Activated T-cell treated with anti-CD3 and anti-CD28 coated beads, Interleukin-2, amount 50 U/mL, for 4 hours (primary cell): Measurements from ENCODE around the gene HOXC12. TPM values are rescaled to one million over a fixed set of nuclear protein-coding genes. Genes with fewer than 3 reads are reported as not detected.

Source experiments
- ATAC-seq, 2 donors: fragments of 200-7000 bp; cut with Tn5 transposase; one replicate each; pipeline ENCODE4 v1.10.0; 2021
- DNase-seq: peaks from one replicate; pipeline ENCODE4 v3.0.0-alpha.2; 2020
- H3K27me3 Mint-ChIP-seq: one replicate; pipeline ENCODE4 v1.8.0; 2021; ENCODE audit warnings: low read depth, mixed read lengths
- H3K36me3 Mint-ChIP-seq: one replicate; pipeline ENCODE4 v1.8.0; 2022; ENCODE audit warnings: mixed read lengths; ENCODE audit not compliant: insufficient read depth
- H3K4me1 Mint-ChIP-seq: one replicate; pipeline ENCODE4 v1.8.0; 2021; ENCODE audit warnings: low read depth, mixed read lengths
- H3K4me3 Mint-ChIP-seq: one replicate; pipeline ENCODE4 v1.8.0; 2021; ENCODE audit warnings: mild to moderate bottlenecking, moderate library complexity, mixed read lengths
- H3K9me3 Mint-ChIP-seq: one replicate; pipeline ENCODE4 v1.8.0; 2021; ENCODE audit warnings: mixed read lengths
- total RNA-seq, 3 donors: library from RNA; stranded (reverse); gene quantifications; one replicate each; pipeline ENCODE4 v1.2.1, GENCODE V29; 2021

Gene HOXC12
- total RNA-seq, 3 donors from 2014 or later, result not detected

DNA sequence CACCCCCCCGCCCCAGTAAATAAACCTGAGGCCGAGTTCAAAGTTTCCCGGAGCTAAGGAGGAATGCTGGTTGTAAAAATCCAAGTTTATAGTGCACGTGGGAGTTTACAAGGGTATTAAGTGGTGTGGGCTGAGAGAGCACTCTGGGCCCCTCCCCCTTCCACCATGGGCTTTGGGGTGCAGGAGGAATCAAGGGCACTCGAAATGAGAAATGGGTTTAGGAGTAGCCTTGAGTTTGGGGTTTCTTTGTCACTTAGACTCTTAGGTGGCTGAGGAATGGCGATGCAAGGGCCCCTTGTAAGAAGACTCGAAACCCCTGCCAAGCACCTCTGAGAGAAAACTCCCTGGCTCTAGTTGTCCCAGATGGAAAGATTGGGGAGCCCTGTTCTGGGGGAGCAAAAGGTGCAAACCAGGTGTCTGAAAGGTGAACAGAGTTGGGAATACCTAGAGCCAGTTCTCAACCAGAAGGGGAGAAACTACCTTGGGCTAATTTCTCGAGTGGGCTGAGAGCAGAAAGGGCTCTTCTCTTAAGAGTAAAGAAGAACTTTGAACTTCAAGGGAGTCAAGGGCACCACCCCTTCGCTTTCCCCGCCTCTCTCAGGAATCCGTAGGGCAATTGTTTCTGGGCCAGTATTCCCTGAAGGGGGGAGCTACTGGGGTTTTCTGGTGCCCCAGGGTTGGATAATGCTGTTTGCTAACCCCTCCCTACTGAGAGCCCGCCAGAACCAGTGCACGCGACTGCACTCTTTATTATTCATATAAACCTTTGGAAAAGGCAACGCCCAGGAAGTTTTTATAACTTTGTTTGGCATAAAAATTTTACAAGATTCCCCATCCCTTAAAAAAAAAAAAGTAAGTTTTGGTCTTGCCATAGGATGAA lies 24.0 kb downstream of the HOXC12 start:
- Mint-ChIP-seq H3K36me3 (no peaks in the 10 kb centered on the region), H3K9me3 (no peaks in the 10 kb centered on the region), H3K4me1 (peaks cover 13% of the 10 kb centered on the region), H3K27me3 (peaks cover 91% of the 10 kb centered on the region), H3K4me3 (no peak overlapping the region)
- ATAC-seq, result no peak
- DNase-seq, result no peak

DNA sequence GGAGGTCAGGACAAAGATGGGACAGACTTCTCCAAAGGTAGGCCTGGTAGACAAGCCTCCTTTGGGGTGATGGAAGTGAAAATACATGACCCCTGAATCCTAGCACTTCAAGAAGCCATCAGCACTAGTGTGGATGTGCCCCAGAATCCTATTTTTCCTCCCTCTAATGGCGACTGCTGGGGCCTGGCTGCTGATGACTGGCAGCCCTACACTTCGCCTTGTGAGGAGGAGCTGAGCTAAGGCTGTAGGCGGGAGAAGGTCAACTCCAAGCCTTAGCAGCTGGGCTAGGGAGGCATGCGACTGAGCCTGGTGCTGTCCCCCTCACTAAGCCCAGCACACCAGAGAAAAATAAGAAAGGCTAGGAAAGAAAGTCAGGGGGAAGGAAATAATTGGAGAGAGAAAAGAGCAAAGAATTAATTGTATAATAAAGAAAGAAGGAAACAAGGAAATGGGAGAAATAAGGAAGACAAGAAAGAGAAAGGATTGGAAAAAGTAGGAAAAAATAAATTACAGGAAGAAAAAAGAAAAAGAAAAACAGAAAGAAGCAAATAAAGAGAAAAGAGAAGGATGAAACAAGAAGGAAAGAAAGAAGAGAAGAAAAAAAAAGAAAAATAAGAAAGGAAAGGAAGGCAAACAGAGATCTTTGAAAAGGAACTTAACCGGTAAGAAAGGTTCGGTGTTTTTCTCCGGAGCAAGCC lies 25.6 kb downstream of the HOXC12 start:
- no peak for ATAC-seq
- no peak overlapping the region for H3K4me3 Mint-ChIP-seq

DNA sequence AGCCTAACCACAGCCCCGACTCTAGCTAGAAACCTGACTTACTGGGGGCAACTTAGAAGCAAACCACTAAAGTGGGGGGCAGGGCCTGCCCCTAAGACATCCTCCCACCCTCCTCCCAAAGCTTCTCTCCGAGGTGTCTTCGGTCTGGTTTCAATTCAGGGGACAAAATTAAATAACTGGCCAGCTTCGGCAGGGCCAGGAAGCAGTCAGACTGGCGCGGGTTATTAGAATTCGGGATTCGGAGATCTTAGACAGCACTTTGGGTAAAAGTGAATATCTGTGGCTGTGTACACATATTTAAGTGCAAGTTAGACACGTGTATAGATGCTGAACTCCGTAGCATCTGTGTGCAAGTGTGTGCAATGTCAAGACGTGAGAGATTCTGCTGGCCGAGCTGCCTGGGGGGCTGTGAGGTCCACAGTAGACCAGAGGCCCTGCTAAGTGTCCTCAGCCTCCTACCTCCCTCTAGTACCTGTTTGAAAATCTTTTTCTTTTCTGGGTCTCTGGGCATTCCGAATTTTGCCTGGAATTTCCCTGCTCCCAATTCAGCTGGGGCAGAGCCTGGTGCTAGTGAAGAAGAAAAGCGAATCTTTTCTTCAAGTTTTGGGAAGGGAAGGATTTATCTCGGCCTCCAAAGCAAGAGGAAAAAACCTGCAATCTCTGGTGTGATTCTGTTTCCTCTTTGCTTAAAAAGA lies 26.2 kb downstream of the HOXC12 start:
- H3K4me3 Mint-ChIP-seq, result no peak overlapping the region
- ATAC-seq (no peak), DNase-seq (no peak)
- peaks cover 90% of the 10 kb centered on the region for H3K27me3 Mint-ChIP-seq
- H3K9me3 Mint-ChIP-seq, result no peaks in the 10 kb centered on the region
- H3K4me1 Mint-ChIP-seq, result peaks cover 8% of the 10 kb centered on the region
- H3K36me3 Mint-ChIP-seq, result no peaks in the 10 kb centered on the region

More for the DNA sequence above, 25.6 kb downstream of the HOXC12 start:
- Mint-ChIP-seq H3K9me3 (no peaks in the 10 kb centered on the region), H3K36me3 (no peaks in the 10 kb centered on the region), H3K27me3 (peaks cover 91% of the 10 kb centered on the region), H3K4me1 (peaks cover 9% of the 10 kb centered on the region)
- DNase-seq, result no peak

DNA sequence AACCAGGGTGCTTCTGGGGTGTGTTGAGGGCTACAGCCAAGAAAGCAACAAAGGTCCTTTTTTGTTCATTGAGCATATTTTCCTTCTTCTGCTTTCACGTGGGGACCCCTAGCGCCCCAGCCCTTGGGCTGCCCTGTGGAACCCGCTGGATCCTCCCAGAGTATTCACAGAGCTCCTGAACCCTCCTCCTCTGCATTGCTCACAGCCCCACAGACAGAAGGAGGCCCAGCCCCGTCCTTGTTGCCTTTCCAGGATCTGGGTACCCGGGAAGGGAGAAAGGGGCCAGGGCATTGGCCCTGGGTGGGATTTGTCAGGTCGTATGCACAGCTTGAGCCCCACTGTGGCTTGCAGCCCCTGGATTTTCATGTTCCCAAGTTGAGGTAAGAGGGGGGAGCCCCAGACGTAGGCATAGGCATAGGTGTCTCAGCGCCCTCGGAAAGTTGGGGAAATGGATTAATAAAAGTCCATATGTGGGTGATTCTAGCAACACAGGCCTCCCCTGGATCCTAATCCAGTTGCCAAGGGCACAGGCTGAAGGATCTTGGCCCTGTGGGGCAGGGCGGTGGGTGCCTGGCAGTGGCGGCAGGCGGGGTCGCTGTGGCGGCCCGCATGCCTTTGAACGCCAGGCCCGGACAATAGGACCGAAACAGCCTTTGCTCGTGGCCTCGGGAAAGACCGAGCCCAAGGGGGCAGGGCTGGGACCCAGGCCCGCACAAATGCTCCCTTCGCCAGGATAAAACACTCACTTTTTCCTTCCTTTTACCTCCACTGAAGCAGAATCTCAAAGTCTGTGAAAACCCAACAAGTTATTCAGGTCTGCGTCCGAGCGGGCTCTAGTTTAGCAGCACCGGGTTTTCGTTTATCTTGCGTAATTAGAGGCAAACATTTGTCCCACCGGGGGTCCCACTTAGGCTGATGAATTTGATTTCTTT lies 27.2 kb downstream of the HOXC12 start:
- H3K4me3 Mint-ChIP-seq, result no peak overlapping the region
- H3K9me3 Mint-ChIP-seq, result no peaks in the 10 kb centered on the region
- no peaks in the 10 kb centered on the region for H3K36me3 Mint-ChIP-seq
- no peak for DNase-seq
- ATAC-seq, result no peak
- H3K27me3 Mint-ChIP-seq, result peaks cover 91% of the 10 kb centered on the region
- H3K4me1 Mint-ChIP-seq, result peaks cover 13% of the 10 kb centered on the region

DNA sequence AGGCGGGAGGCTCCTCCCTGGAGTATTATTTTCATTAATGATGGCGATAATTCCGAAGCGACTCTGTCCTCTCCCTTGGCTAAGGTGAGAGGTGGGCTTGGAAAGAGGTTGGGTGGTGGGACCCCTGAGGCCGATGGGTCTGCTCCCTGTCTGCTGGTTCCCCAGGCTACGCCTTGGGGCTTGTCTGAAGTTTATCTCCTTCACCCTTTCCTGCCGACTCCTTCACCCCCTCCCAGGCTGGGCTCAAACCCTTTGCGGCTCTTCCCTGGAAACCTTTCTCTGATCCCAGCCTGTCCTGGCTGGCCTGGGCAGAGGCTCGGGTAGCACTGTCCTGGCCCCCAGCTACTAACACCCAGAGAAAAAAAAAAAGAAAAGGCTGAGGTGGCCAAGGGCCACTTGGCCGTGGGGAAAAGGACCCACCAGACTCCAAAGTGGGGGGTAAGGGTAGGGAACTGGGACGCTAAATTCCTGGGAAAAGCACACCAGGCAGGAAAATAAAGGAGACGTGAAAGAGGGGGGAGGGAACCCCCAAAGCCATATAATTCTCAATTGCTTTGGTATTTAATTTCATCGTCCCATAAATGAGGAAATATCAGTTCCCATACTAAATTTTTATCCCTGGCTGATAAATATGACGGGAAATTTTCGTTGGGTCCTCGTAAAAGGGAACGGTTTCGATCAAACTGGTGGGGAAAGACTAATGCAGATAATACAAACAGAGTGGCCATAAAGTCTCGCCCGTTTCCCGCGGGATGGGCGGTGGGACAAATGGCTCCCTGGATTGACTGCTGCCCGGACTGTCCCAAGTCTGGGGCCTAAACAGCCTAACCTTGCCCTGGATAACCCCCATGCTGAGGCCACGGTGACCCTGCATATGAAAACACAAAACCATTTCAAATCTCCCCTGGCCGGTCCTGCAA lies 28.2 kb downstream of the HOXC12 start:
- Mint-ChIP-seq H3K4me1 (peaks cover 13% of the 10 kb centered on the region), H3K27me3 (peaks cover 92% of the 10 kb centered on the region), H3K9me3 (no peaks in the 10 kb centered on the region), H3K36me3 (no peaks in the 10 kb centered on the region), H3K4me3 (no peak overlapping the region)
- no peak for DNase-seq
- no peak for ATAC-seq

DNA sequence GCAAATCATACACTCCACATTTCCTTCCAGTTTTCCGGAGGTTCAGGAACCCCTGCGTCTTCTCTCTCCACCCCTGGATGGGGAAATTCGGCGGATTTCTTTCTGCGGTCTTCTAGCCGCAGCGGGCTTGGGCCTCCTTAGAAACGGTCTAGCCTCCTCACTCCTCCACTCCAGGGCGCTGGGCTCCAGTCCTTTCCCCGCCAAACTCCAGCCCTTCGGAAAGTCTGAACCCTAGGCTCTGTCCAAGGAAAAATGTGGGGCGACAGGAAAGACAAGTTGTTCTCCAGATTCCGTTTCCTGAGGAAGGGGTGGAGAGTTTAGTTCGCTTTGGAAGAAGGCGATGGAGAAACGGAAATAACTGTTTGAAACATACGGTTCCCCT lies 28.9 kb downstream of the HOXC12 start:
- Mint-ChIP-seq H3K36me3 (no peaks in the 10 kb centered on the region), H3K9me3 (no peaks in the 10 kb centered on the region), H3K4me1 (peaks cover 12% of the 10 kb centered on the region), H3K4me3 (no peak overlapping the region), H3K27me3 (peaks cover 93% of the 10 kb centered on the region)
- ATAC-seq, result no peak
- DNase-seq, result no peak

DNA sequence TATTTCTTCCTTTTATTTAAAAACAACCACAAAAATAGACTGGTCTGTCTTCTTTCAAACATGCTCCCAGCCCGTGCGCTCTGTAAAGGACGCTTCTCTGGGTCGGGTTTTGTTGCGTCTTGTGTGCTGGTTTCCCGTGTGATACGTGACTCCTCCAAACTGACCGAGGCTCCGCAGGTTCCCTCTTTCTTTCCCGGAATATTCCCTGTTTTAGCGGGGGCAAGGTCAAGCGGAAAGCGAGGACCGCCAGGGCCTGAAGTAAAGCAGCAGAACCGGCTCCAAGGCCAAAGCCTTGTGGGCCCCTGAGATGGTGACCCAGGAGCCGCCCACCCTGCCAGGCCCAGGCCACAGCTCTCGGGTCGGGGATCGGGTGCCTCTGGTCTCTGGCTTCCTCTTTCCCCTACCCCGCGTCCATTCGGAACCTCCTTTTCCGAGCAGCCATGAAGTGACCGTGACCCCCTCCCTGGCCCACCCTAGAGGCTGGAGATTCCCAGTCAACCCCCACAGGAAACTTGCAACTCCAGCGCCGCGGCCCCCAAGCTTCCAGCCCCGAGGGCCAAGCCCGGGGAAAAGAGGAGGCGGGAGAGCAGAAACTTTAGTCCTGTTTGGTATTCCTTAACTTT lies 29.4 kb downstream of the HOXC12 start:
- H3K9me3 Mint-ChIP-seq, result no peaks in the 10 kb centered on the region
- peaks cover 93% of the 10 kb centered on the region for H3K27me3 Mint-ChIP-seq
- DNase-seq, result no peak
- H3K36me3 Mint-ChIP-seq, result no peaks in the 10 kb centered on the region
- H3K4me1 Mint-ChIP-seq, result peaks cover 17% of the 10 kb centered on the region
- ATAC-seq, result no peak
- no peak overlapping the region for H3K4me3 Mint-ChIP-seq

DNA sequence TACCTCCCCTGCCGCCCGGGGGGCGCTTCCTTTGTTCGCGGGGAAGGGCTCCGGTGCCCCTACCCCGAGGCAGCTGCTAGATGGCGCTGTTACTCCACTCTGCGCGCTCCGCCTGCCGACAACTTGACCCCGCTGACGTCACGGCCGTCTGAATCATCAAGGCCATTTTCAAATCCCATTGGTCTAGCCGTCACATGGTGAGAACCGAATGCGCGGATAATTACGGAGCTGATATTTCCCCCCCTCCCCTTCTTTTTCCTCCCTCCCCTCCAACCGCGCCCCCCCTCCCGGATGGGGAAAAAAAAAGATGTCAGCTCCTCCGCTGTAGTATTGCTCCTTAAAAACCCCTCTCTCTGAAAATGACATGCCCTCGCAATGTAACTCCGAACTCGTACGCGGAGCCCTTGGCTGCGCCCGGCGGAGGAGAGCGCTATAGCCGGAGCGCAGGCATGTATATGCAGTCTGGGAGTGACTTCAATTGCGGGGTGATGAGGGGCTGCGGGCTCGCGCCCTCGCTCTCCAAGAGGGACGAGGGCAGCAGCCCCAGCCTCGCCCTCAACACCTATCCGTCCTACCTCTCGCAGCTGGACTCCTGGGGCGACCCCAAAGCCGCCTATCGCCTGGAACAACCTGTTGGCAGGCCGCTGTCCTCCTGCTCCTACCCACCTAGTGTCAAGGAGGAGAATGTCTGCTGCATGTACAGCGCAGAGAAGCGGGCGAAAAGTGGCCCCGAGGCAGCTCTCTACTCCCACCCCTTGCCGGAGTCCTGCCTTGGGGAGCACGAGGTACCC lies 30.4 kb downstream of the HOXC12 start, which contains the start of gene HOXC10:
Gene HOXC10, plus strand, starts transcription at position 246 of the 791 bp plus-strand sequence. Its CDS starts 114 bp downstream, at position 360.
- Mint-ChIP-seq H3K4me3 (peak within 1 kb of the TSS; percentile 21), H3K9me3 (no peaks in the 10 kb centered on the region), H3K4me1 (peaks cover 28% of the 10 kb centered on the region), H3K36me3 (no peaks in the 10 kb centered on the region), H3K27me3 (peaks cover 93% of the 10 kb centered on the region)
- DNase-seq, result peak; percentile 74
- ATAC-seq, result peak; percentile 70 to 75

DNA sequence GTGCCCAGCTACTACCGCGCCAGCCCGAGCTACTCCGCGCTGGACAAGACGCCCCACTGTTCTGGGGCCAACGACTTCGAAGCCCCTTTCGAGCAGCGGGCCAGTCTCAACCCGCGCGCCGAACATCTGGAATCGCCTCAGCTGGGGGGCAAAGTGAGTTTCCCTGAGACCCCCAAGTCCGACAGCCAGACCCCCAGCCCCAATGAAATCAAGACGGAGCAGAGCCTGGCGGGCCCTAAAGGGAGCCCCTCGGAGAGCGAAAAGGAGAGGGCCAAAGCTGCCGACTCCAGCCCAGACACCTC lies 30.9 kb downstream of the HOXC12 start:
- Mint-ChIP-seq H3K36me3 (no peaks in the 10 kb centered on the region), H3K9me3 (no peaks in the 10 kb centered on the region), H3K4me1 (peaks cover 33% of the 10 kb centered on the region), H3K27me3 (peaks cover 93% of the 10 kb centered on the region), H3K4me3 (no peak overlapping the region)
- no peak for DNase-seq
- no peak for ATAC-seq

DNA sequence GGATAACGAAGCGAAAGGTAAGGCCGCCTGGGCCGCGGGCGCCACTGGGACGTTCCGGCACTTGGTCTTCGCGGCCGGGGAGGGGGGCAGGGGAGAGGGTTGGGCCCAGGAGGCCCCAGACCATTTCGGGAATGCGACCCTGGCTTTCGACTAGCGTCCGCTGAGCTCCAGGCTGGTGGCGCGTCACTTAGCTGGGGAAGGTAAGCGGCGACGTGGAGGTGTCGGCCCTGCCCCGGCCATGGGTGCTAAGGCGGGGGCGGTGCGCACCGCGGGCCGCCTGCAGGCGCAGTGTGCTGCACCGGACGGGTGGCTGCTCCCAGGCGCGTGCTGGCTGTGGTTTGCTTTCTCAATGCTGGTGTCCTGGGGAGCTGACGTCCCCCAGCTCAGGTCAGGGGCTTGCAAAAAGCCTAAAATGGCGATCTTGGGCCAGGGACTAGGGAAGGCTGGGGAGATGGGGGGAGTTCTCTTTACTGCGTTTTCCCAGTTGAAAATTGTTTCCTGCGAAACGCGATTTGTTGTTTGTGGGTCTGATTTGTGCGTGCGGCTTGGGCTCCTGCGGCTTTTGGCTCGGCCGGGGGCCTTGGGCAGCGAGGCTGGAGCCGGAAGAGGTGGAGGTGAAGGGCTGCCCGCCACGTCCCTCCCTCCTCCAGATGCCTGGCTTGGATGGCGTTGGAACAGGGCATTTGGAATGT lies 31.4 kb downstream of the HOXC12 start:
- Mint-ChIP-seq H3K36me3 (no peaks in the 10 kb centered on the region), H3K9me3 (no peaks in the 10 kb centered on the region), H3K4me1 (peaks cover 33% of the 10 kb centered on the region), H3K4me3 (no peak overlapping the region), H3K27me3 (peaks cover 93% of the 10 kb centered on the region)
- DNase-seq (no peak), ATAC-seq (peak in 1 of 2 donors; percentile 23)

DNA sequence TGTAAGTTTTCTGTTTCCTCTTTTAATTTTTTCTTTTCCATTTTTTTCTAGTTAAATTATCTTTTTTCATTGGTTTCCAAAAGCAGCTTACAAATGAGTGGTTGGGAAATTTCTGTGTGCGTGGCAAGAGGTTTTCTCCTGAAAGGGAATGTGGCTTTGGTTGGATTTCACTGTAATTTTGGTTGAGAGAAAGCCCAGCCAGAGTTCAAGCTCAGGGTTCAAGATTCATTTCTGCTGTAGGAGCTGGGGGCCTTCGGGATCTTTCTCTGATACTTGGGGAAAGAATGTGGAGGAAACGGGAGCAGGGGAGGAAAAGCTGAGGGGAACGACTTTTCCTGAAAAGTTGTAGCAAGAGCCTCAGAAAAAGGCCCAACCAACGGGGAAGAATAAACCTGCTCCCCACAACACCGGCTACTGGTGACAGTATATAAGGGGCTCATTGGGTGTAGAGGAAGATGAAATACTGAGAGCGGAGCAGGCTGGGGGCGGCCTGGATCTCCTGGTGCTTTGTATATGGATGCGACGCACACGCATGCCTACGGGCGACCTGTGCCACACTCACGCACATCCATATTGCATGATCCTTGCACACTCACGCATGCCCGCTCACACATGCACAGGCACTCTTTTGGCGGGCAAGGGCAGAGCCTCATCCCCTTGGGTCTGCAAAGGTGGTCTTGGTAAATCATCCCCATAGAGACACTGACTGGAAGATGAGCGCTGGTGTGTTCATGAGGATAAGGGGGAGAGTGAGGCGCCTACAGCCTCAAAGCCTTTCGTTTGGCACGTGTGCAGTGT lies 32.2 kb downstream of the HOXC12 start:
- H3K4me1 Mint-ChIP-seq, result peaks cover 33% of the 10 kb centered on the region
- H3K36me3 Mint-ChIP-seq, result no peaks in the 10 kb centered on the region
- peaks cover 94% of the 10 kb centered on the region for H3K27me3 Mint-ChIP-seq

More for the DNA sequence above, 32.2 kb downstream of the HOXC12 start:
- H3K9me3 Mint-ChIP-seq, result no peaks in the 10 kb centered on the region
- H3K4me3 Mint-ChIP-seq, result no peak overlapping the region
- DNase-seq, result no peak
- no peak for ATAC-seq
